BJ (cell line): Measurements from ENCODE around the gene C12orf57. TPM values are rescaled to one million over a fixed set of nuclear protein-coding genes. Genes with fewer than 3 reads are reported as not detected.

Experiments used
- CTCF ChIA-PET: fragments of 350-600 bp; formaldehyde crosslinking; extraction: SDS; loops from one replicate; lab custom pipeline; 2021; ENCODE audit warnings: antibody characterized with exemption, inconsistent platforms; lab: Yijun Ruan, JAX
- POLR2A ChIA-PET: fragments of 300-600 bp; sonication (Branson Sonifier 250); formaldehyde crosslinking; extraction: SDS; loops from one replicate; lab custom pipeline; 2021; ENCODE audit warnings: antibody characterized with exemption; lab: Charles Lee
- DNase-seq: peaks from one replicate; pipeline ENCODE4 v3.0.0-alpha.2; 2011; ENCODE audit warnings: low read depth
- H3K27me3 ChIP-seq: 2 replicates; pipeline ENCODE4 v1.6.0; 2011; ENCODE audit warnings: low read length; ENCODE audit not compliant: control insufficient read depth, insufficient read depth
- H3K36me3 ChIP-seq: 2 replicates; pipeline ENCODE4 v1.5.1; 2011; ENCODE audit warnings: low read length; ENCODE audit not compliant: control insufficient read depth, insufficient read depth
- H3K4me3 ChIP-seq: 2 replicates; pipeline ENCODE4 v1.5.1; 2011; ENCODE audit warnings: low read depth, mild to moderate bottlenecking, control low read depth, low read length
- CTCF ChIP-seq: IDR thresholded peaks from 2 replicates; pipeline ENCODE4 v1.5.1; 2011; ENCODE audit warnings: low read depth, mild to moderate bottlenecking, control low read depth, inconsistent platforms, low read length, moderate library complexity; ENCODE audit not compliant: insufficient read depth
- polyA plus RNA-seq: library from polyadenylated mRNA; depleted of rRNA; stranded (reverse); fragments of >200 nt; gene quantifications from 2 replicates; pipeline ENCODE4 v1.2.3, GENCODE V29; 2011

Gene C12orf57
- polyA plus RNA-seq, 1 experiment, result 709 TPM

GRCh38 chr12:6919588-6919987, 24.2 kb upstream of the C12orf57 start:
- TF ChIP-seq CTCF, result no peak
- CTCF ChIA-PET, result interaction anchor here (0.8 to 2.0 kb wide), 3 partner anchors 18 to 45 kb away, joined by 4 to 8 read pairs (median 4); no protein-coding TSS in a partner anchor
- no peaks in the 10 kb centered on the region for H3K27me3 ChIP-seq
- no peak overlapping the region for H3K4me3 ChIP-seq
- POLR2A ChIA-PET, result no interaction called here
- peaks cover 24% of the 10 kb centered on the region for H3K36me3 ChIP-seq
- no peak for DNase-seq

- ChIA-PET CTCF (interaction anchor here (1.1 to 6.6 kb wide), 6 partner anchors 14 to 188 kb away, joined by 3 to 129 read pairs (median 4); no protein-coding TSS in a partner anchor), POLR2A (interaction anchor here (0.5 kb wide), 1 partner anchor 19 kb away, joined by 3 read pairs; no protein-coding TSS in a partner anchor)
- H3K27me3 ChIP-seq, result no peaks in the 10 kb centered on the region
- DNase-seq, result no peak
- no peak for TF ChIP-seq CTCF
- H3K4me3 ChIP-seq, result no peak overlapping the region
- H3K36me3 ChIP-seq, result peaks cover 19% of the 10 kb centered on the region
Measured at GRCh38 chr12:6921539-6921938, 22.3 kb upstream of the C12orf57 start.

GRCh38 chr12:6921996-6922946, 21.6 kb upstream of the C12orf57 start:
- CTCF ChIA-PET, result interaction anchor here (0.6 to 6.6 kb wide), 5 partner anchors 16 to 420 kb away, joined by 3 to 129 read pairs (median 4); no protein-coding TSS in a partner anchor

GRCh38 chr12:6923003-6923732, 20.7 kb upstream of the C12orf57 start:
- POLR2A ChIA-PET, result interaction anchor here (0.5 kb wide), 1 partner anchor 414 kb away, joined by 3 read pairs; no protein-coding TSS in a partner anchor
- H3K27me3 ChIP-seq, result no peaks in the 10 kb centered on the region
- no peak for DNase-seq

More at GRCh38 chr12:6921996-6922946, 21.6 kb upstream of the C12orf57 start:
- no peak for TF ChIP-seq CTCF
- H3K27me3 ChIP-seq, result no peaks in the 10 kb centered on the region
- no peak overlapping the region for H3K4me3 ChIP-seq
- peaks cover 17% of the 10 kb centered on the region for H3K36me3 ChIP-seq
- POLR2A ChIA-PET, result interaction anchor here (0.5 kb wide), 1 partner anchor 20 kb away, joined by 3 read pairs; no protein-coding TSS in a partner anchor
- DNase-seq, result no peak

More at GRCh38 chr12:6923003-6923732, 20.7 kb upstream of the C12orf57 start:
- Histone ChIP-seq H3K4me3 (no peak overlapping the region), H3K36me3 (peaks cover 13% of the 10 kb centered on the region)
- CTCF ChIA-PET, result interaction anchor here (0.6 to 6.6 kb wide), 17 partner anchors 9 to 421 kb away, joined by 3 to 129 read pairs (median 8); partner anchors contain the start of genes C1RL, ENO2, LRRC23 and PHB2
- no peak for TF ChIP-seq CTCF
